ENCODE data around the gene ADIG.

Gene ADIG

GRCh38 chr20:38581013-38581412 lies at the start of gene ADIG:
ADIG (plus strand) TSS chr20:38581197; CDS start chr20:38581251, 54 bp downstream.
- no peak for DNase-seq (ENCODE audit: low read depth in 2 of 2, low spot score in 1 of 2)

GRCh38 chr20:38534756-38535155 lies 46.2 kb upstream of the ADIG start:
- no peak for DNase-seq (ENCODE audit: low read depth in 2 of 2, low spot score in 1 of 2)

GRCh38 chr20:38536310-38536709 lies 44.7 kb upstream of the ADIG start:
- no peak for DNase-seq (ENCODE audit: low read depth in 2 of 2, low spot score in 1 of 2)

GRCh38 chr20:38537176-38537575 lies 43.8 kb upstream of the ADIG start:
- no peak for DNase-seq (ENCODE audit: low read depth in 2 of 2, low spot score in 1 of 2)

GRCh38 chr20:38538789-38539188 lies 42.2 kb upstream of the ADIG start:
- DNase-seq (ENCODE audit: low read depth in 2 of 2, low spot score in 1 of 2): no peak

- DNase-seq (ENCODE audit: low read depth in 2 of 2, low spot score in 1 of 2): no peak
Measured at GRCh38 chr20:38543014-38543906, 37.7 kb upstream of the ADIG start.

GRCh38 chr20:38545771-38546170 lies 35.2 kb upstream of the ADIG start:
- no peak for DNase-seq (ENCODE audit: low read depth in 2 of 2, low spot score in 1 of 2)

- no peak for DNase-seq (ENCODE audit: low read depth in 2 of 2, low spot score in 1 of 2)
Measured at GRCh38 chr20:38547288-38548085, 33.5 kb upstream of the ADIG start.

- DNase-seq (ENCODE audit: low read depth in 2 of 2, low spot score in 1 of 2): no peak
Measured at GRCh38 chr20:38548356-38549083, 32.5 kb upstream of the ADIG start.

- DNase-seq (ENCODE audit: low read depth in 2 of 2, low spot score in 1 of 2): no peak
Measured at GRCh38 chr20:38550274-38550673, 30.7 kb upstream of the ADIG start.

GRCh38 chr20:38551056-38551626 lies 29.9 kb upstream of the ADIG start:
- no peak for DNase-seq (ENCODE audit: low read depth in 2 of 2, low spot score in 1 of 2)

GRCh38 chr20:38554986-38555385 lies 26.0 kb upstream of the ADIG start:
- no peak for DNase-seq (ENCODE audit: low read depth in 2 of 2, low spot score in 1 of 2)

- DNase-seq (ENCODE audit: low read depth in 2 of 2, low spot score in 1 of 2): no peak
Measured at GRCh38 chr20:38555395-38555794, 25.6 kb upstream of the ADIG start.

- DNase-seq (ENCODE audit: low read depth in 2 of 2, low spot score in 1 of 2): no peak
Measured at GRCh38 chr20:38557174-38557573, 23.8 kb upstream of the ADIG start.

GRCh38 chr20:38558596-38559360 lies 22.2 kb upstream of the ADIG start:
- DNase-seq (ENCODE audit: low read depth in 2 of 2, low spot score in 1 of 2): no peak

GRCh38 chr20:38559764-38560163 lies 21.2 kb upstream of the ADIG start:
- DNase-seq (ENCODE audit: low read depth in 2 of 2, low spot score in 1 of 2): no peak

GRCh38 chr20:38563802-38564431 lies 17.1 kb upstream of the ADIG start:
- no peak for DNase-seq (ENCODE audit: low read depth in 2 of 2, low spot score in 1 of 2)

GRCh38 chr20:38564680-38565079 lies 16.3 kb upstream of the ADIG start:
- DNase-seq (ENCODE audit: low read depth in 2 of 2, low spot score in 1 of 2): no peak

GRCh38 chr20:38566036-38566598 lies 14.9 kb upstream of the ADIG start:
- DNase-seq (ENCODE audit: low read depth in 2 of 2, low spot score in 1 of 2): no peak
